CD4-positive, CD25-positive, alpha-beta regulatory T cell (primary cell): ENCODE data around the gene FAM76A. TPM values are rescaled to one million over a fixed set of nuclear protein-coding genes. Genes with fewer than 3 reads are reported as not detected.
"Not testable (repeated sequence)": the region's sequence is repeated elsewhere in the genome, so short reads cannot be mapped to it uniquely, and the experiment has no call there.

Experiments used
- ATAC-seq, 2 donors: fragments of 150-1000 bp; cut with Tn5 transposase; one replicate each; pipeline ENCODE4 v1.10.0; 2021; ENCODE audit warnings: low read depth in 2 of 2, moderate number of reproducible peaks in 2 of 2, moderate library complexity in 1 of 2
- DNase-seq, 3 donors: peaks; one replicate each; pipeline versions ENCODE4 v3.0.0 to v3.0.0-alpha.2; 2012 to 2022; ENCODE audit warnings: mixed read lengths in 1 of 3
- H3K27ac ChIP-seq: one replicate; pipeline ENCODE4 v1.7.0; 2013; ENCODE audit warnings: mild to moderate bottlenecking, low read length; ENCODE audit not compliant: insufficient read depth, poor library complexity, severe bottlenecking
- H3K27me3 ChIP-seq: one replicate; pipeline ENCODE4 v1.7.0; 2013; ENCODE audit warnings: low read length; ENCODE audit not compliant: control insufficient read depth, insufficient read depth
- H3K36me3 ChIP-seq: one replicate; pipeline ENCODE4 v1.7.0; 2013; ENCODE audit warnings: mild to moderate bottlenecking, low read length, moderate library complexity; ENCODE audit not compliant: control insufficient read depth, insufficient read depth
- H3K4me1 ChIP-seq: 2 replicates; pipeline ENCODE4 v1.7.0; 2013; ENCODE audit warnings: mild to moderate bottlenecking, low read length; ENCODE audit not compliant: insufficient read depth, control insufficient read depth, poor library complexity, severe bottlenecking
- H3K4me3 ChIP-seq: one replicate; pipeline ENCODE4 v1.7.0; 2013; ENCODE audit warnings: low read depth, mild to moderate bottlenecking, low read length, moderate library complexity
- H3K9me3 ChIP-seq, 2 experiments: 1 replicate in 1 of 2; 2 replicates in 1 of 2; pipeline ENCODE4 v1.7.0; 2013; ENCODE audit warnings: low read length in 2 of 2, mild to moderate bottlenecking in 1 of 2, moderate library complexity in 1 of 2; ENCODE audit not compliant: control insufficient read depth in 2 of 2
- H3K27ac Mint-ChIP-seq, 3 donors: one replicate each; pipeline ENCODE4 v1.8.0; 2020 to 2022; ENCODE audit warnings: mild to moderate bottlenecking in 3 of 3, mixed read lengths in 3 of 3, moderate library complexity in 2 of 3
- H3K27me3 Mint-ChIP-seq: one replicate; pipeline ENCODE4 v1.8.0; 2022; ENCODE audit warnings: mild to moderate bottlenecking, mixed read lengths
- H3K36me3 Mint-ChIP-seq: one replicate; pipeline ENCODE4 v1.8.0; 2020; ENCODE audit warnings: mixed read lengths
- H3K4me1 Mint-ChIP-seq, 4 donors: one replicate each; pipeline ENCODE4 v1.8.0; 2020 to 2022; ENCODE audit warnings: mixed read lengths in 4 of 4, mild to moderate bottlenecking in 1 of 4
- H3K4me3 Mint-ChIP-seq, 4 donors: one replicate each; pipeline ENCODE4 v1.8.0; 2020 to 2022; ENCODE audit warnings: mild to moderate bottlenecking in 4 of 4, mixed read lengths in 4 of 4, moderate library complexity in 3 of 4
- H3K9me3 Mint-ChIP-seq, 7 donors: one replicate each; pipeline ENCODE4 v1.8.0; 2020 to 2022; ENCODE audit warnings: mixed read lengths in 7 of 7, mild to moderate bottlenecking in 3 of 7, moderate library complexity in 2 of 7
- polyA plus RNA-seq, 4 donors: library from polyadenylated mRNA; unstranded; fragments of 300-500 nt; fragmentation: Illumina TruSeq; gene quantifications; one replicate each; pipeline ENCODE4 v1.2.3, GENCODE V29; 2021
- total RNA-seq: library from RNA; stranded (reverse); gene quantifications from one replicate; pipeline ENCODE4 v1.2.3, GENCODE V29; 2022

The FAM76A gene
- total and polyA plus RNA-seq, 5 donors from 2014 or later: 6.9 to 18.7 (median 10.9) TPM

DNA sequence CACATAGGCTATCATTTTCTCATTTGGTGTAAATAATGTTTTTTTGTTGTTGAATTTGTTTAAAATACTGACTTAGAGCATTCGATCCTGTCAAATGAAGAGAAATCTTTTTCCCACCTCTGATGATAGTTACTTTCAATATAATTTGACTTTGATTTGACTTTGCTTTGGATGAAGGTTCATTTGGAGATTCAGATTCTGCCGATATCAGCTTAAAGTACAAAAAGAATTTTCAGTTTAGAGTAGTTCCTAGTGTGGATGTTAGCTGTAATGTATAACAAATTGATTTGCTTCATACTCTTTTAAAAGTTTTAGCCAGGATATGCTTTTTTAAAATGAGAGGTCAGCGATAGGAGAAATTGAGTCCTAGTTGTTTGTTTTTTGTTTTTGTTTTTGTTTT is 57.2 kb downstream of the FAM76A start:
- ATAC-seq (no peak), DNase-seq (no peak)
- peaks cover 3% of the 10 kb centered on the region for H3K36me3 ChIP-seq
- Mint-ChIP-seq H3K9me3 (no peaks in the 10 kb centered on the region), H3K4me1 (peaks cover 23 to 44% (median 28%) of the 10 kb centered on the region in 4 donors), H3K27ac (peak overlapping the region in 1 of 3 donors; percentile 15), H3K4me3 (no peak overlapping the region), H3K36me3 (no peaks in the 10 kb centered on the region), H3K27me3 (no peaks in the 10 kb centered on the region)
- H3K9me3 ChIP-seq: no peaks in the 10 kb centered on the region
- no peak overlapping the region for H3K4me3 ChIP-seq
- peaks cover 2% of the 10 kb centered on the region for H3K4me1 ChIP-seq
- no peak overlapping the region for H3K27ac ChIP-seq
- H3K27me3 ChIP-seq: no peaks in the 10 kb centered on the region

DNA sequence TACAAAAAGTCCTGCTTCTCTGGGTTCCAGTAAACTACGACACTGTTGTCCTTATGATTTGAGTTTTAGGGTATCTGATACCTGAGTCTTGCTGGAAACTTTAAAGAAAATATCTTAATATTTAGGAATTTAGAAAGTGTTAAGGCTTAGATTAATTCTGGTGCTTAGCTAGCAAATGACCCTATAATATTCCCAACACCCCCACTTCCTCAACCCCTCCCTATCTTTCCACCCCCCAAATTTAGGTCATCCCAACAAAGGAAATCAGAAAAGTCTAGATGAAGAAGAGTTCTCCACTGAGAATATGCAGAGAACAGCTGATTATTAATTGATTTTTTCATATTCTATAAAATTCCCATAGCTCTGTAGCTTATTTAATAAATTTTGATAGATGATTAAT is 58.9 kb downstream of the FAM76A start:
- H3K27me3 Mint-ChIP-seq: no peaks in the 10 kb centered on the region
- H3K4me3 ChIP-seq: no peak overlapping the region
- H3K27ac Mint-ChIP-seq: peak overlapping the region in 2 of 3 donors; percentile 11 to 57

DNA sequence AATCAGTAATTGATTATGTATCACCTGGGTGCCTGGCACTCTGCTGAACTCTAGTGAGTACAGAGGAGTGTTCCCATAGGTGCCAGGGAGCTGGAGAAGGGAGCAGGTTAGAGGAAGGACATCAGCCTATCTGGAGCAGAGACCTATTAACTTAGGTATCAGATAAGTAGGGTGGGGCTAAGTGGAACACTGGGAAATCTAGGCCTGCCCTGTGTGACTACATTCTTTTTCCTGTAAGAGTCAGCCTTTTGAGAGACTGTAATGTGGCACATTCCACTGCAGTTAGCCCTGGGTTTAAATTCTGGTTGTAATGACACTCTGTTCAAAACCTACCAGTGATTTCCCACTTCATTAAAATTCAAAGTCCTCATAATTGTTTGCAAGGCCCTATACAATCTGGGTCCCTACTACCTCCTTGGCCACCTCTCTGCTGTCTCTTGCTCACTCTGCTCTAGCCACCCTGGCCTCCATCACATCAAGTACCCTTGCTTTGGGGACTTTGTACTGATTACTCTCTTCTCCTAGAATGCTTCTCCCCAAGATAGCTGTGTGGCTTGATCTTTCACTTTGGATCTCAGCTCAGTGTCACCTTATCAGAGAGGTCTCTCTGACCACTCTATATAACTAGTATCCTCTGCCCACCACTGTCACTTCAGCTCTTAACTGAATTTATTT is 60.2 kb downstream of the FAM76A start:
- no peaks in the 10 kb centered on the region for H3K9me3 Mint-ChIP-seq
- H3K27me3 Mint-ChIP-seq: no peaks in the 10 kb centered on the region
- Histone ChIP-seq H3K9me3 (no peaks in the 10 kb centered on the region), H3K27me3 (no peaks in the 10 kb centered on the region), H3K4me1 (peaks cover 2% of the 10 kb centered on the region), H3K36me3 (peaks cover 15% of the 10 kb centered on the region), H3K4me3 (no peak overlapping the region), H3K27ac (no peak overlapping the region)
- no peak for DNase-seq
- H3K4me3 Mint-ChIP-seq: no peak overlapping the region
- peaks cover 12% of the 10 kb centered on the region for H3K36me3 Mint-ChIP-seq
- H3K4me1 Mint-ChIP-seq: peaks cover 21 to 37% (median 28%) of the 10 kb centered on the region in 4 donors
- no peak for ATAC-seq
- peak overlapping the region; percentile 57 to 87 (median 72) for H3K27ac Mint-ChIP-seq

More for the DNA sequence above, 58.9 kb downstream of the FAM76A start:
- Mint-ChIP-seq H3K4me3 (no peak overlapping the region), H3K36me3 (peaks cover 4% of the 10 kb centered on the region), H3K4me1 (peaks cover 21 to 37% (median 28%) of the 10 kb centered on the region in 4 donors), H3K9me3 (no peaks in the 10 kb centered on the region)
- Histone ChIP-seq H3K27me3 (no peaks in the 10 kb centered on the region), H3K36me3 (peaks cover 8% of the 10 kb centered on the region), H3K27ac (no peak overlapping the region), H3K4me1 (peaks cover 2% of the 10 kb centered on the region), H3K9me3 (no peaks in the 10 kb centered on the region)
- DNase-seq (no peak), ATAC-seq (no peak)

DNA sequence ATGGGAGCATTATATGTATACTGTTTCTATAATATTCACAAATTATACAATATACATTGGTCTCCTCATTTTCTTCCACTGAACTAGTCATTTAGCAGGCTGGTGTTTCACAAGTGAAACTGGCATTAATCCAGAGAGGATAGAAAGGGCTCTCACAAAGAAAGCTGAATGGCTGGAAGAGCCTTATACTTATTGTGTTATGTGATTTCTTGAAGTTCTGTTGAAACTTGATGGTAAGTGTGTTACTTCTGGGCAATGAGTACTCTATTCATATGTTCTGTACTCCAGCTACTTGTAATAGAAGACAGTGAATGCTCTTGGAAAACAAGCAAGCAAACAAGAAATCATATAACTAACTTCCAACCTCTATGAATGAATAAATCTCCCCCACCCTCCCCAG is 62.1 kb downstream of the FAM76A start:
- ATAC-seq (no peak), DNase-seq (no peak)
- H3K9me3 Mint-ChIP-seq: no peaks in the 10 kb centered on the region
- Histone ChIP-seq H3K36me3 (peaks cover 19% of the 10 kb centered on the region), H3K27me3 (no peaks in the 10 kb centered on the region), H3K4me1 (peaks cover 2% of the 10 kb centered on the region), H3K4me3 (no peak overlapping the region), H3K9me3 (no peaks in the 10 kb centered on the region), H3K27ac (no peak overlapping the region)
- peak overlapping the region in 2 of 3 donors; percentile 42 for H3K27ac Mint-ChIP-seq
- H3K4me1 Mint-ChIP-seq: peaks cover 20 to 29% (median 22%) of the 10 kb centered on the region in 4 donors
- no peak overlapping the region for H3K4me3 Mint-ChIP-seq
- no peaks in the 10 kb centered on the region for H3K27me3 Mint-ChIP-seq
- H3K36me3 Mint-ChIP-seq: peaks cover 12% of the 10 kb centered on the region

DNA sequence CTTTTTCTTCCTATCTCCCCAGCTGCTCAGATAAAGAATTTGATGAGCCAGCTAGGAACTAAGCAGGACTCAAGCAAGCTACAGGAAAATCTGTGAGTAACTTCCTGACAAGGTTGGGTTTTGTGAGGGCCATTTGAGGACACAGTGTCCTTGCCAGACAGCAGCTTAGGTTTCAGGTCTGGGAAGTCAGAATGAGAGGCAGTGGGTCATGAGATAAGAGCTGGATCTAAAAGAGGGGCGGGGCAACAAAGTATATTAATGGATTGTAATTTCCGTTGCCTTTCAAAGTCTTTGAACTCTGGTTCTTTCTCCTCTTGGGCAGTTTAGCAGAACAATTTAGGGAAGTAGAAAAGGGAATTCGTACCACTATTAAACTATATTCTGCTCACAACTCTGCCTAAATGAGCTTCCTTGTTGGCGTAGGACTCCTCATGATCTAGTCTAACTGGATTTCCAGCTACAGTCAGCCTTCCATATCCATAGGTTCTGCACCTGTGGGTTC is 63.8 kb downstream of the FAM76A start:
- Histone ChIP-seq H3K36me3 (peaks cover 35% of the 10 kb centered on the region), H3K27ac (no peak overlapping the region), H3K9me3 (no peaks in the 10 kb centered on the region), H3K4me3 (no peak overlapping the region), H3K4me1 (peaks cover 2% of the 10 kb centered on the region), H3K27me3 (no peaks in the 10 kb centered on the region)
- no peak overlapping the region for H3K4me3 Mint-ChIP-seq
- DNase-seq (no peak), ATAC-seq (no peak)
- H3K36me3 Mint-ChIP-seq: peaks cover 24% of the 10 kb centered on the region
- peaks cover 18 to 25% (median 22%) of the 10 kb centered on the region in 4 donors for H3K4me1 Mint-ChIP-seq
- no peaks in the 10 kb centered on the region for H3K27me3 Mint-ChIP-seq
- no peaks in the 10 kb centered on the region for H3K9me3 Mint-ChIP-seq
- H3K27ac Mint-ChIP-seq: no peak overlapping the region

DNA sequence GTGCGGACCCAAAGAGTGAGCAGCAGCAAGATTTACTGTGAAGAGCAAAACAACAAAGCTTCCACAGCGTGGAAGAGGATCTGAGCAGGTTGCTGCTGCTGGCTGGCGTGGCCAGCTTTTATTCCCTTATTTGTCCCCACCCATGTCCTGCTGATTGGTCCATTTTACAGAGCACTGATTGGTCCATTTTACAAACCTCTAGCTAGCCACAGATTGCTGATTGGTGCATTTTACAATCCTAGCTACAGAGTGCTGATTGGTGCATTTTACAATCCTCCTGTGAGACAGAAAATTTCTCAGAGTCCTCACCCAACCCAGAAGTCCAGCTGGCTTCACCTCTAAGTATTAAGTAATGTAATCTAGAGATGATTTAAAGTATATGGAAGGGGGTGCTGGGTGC is 64.5 kb downstream of the FAM76A start:
- DNase-seq, H3K27me3 ChIP-seq, H3K9me3 ChIP-seq, H3K27ac Mint-ChIP-seq, H3K4me1 ChIP-seq, H3K4me3 ChIP-seq, H3K4me3 Mint-ChIP-seq, H3K27me3 Mint-ChIP-seq, H3K9me3 Mint-ChIP-seq, ATAC-seq, H3K27ac ChIP-seq: not testable (repeated sequence)
- Mint-ChIP-seq H3K4me1 (peaks cover 12 to 20% (median 17%) of the 10 kb centered on the region in 4 donors), H3K36me3 (peaks cover 28% of the 10 kb centered on the region)
- peaks cover 41% of the 10 kb centered on the region for H3K36me3 ChIP-seq

DNA sequence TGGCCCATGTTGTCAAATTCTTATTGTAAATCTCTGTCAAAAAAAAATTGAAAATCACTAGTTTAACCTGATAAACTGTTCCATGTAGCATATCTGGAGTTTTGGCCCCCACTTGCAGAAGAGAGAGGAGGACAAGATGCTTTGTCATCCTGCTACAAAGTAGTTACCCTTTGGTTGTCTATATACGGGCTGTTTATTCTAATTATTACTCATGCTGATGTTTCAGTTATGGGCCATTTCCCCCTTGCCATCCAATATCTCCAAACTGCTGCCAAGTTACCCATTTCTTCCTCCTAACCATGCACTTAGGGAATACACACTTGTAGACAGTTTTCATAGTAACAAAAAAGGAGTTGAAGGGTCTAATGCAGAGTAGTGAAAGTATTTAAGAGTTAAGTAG is 69.8 kb downstream of the FAM76A start:
- peak overlapping the region; percentile 22 to 47 (median 29) for H3K27ac Mint-ChIP-seq
- Histone ChIP-seq H3K36me3 (peaks cover 56% of the 10 kb centered on the region), H3K4me3 (no peak overlapping the region), H3K27me3 (no peaks in the 10 kb centered on the region), H3K4me1 (no peaks in the 10 kb centered on the region), H3K9me3 (no peaks in the 10 kb centered on the region), H3K27ac (no peak overlapping the region)
- no peak overlapping the region for H3K4me3 Mint-ChIP-seq
- H3K4me1 Mint-ChIP-seq: peaks cover 0 to 18% (median 11%) of the 10 kb centered on the region in 4 donors
- DNase-seq (no peak), ATAC-seq (no peak)
- H3K9me3 Mint-ChIP-seq: no peaks in the 10 kb centered on the region
- H3K36me3 Mint-ChIP-seq: peaks cover 39% of the 10 kb centered on the region
- no peaks in the 10 kb centered on the region for H3K27me3 Mint-ChIP-seq

DNA sequence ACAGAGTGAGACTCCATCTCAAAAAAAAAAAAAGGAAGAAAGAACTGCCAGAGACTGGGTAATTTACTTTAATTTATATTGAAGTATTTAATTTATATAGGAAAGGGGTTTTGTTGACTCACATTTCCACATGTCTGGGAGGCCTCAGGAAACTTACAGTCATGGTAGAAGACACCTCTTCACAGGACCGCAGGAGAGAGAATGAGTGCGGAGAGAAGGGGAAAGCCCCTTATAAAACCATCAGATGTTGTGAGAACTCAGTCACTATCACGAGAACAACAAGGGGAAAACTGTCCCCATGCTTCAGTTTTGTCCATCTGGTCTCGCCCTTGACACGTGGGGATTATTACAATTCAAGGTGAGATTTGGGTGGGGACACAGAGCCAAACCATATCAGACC is 79.0 kb downstream of the FAM76A start:
- H3K9me3 Mint-ChIP-seq: no peaks in the 10 kb centered on the region
- H3K4me3 Mint-ChIP-seq: no peak overlapping the region
- no peak overlapping the region for H3K27ac ChIP-seq
- H3K4me1 ChIP-seq: no peaks in the 10 kb centered on the region
- H3K9me3 ChIP-seq: no peaks in the 10 kb centered on the region
- peaks cover 0 to 6% (median 2%) of the 10 kb centered on the region in 4 donors for H3K4me1 Mint-ChIP-seq
- H3K27me3 ChIP-seq: no peaks in the 10 kb centered on the region
- no peak for DNase-seq
- H3K4me3 ChIP-seq: no peak overlapping the region
- peak overlapping the region in 1 of 3 donors; percentile 82 for H3K27ac Mint-ChIP-seq
- peaks cover 62% of the 10 kb centered on the region for H3K36me3 ChIP-seq
- H3K36me3 Mint-ChIP-seq: peaks cover 29% of the 10 kb centered on the region
- no peaks in the 10 kb centered on the region for H3K27me3 Mint-ChIP-seq
- no peak for ATAC-seq
